Activated naive CD4-positive, alpha-beta T cell treated with anti-CD3 and anti-CD28 coated beads for 36 hours (primary cell): ENCODE measurements around the gene ABCC12. TPM values are rescaled to one million over a fixed set of nuclear protein-coding genes. Genes with fewer than 3 reads are reported as not detected.

Experiments used
- CTCF ChIA-PET: fragments of 350-600 bp; sonication (Branson Sonifier 250); formaldehyde crosslinking; loops from one replicate; lab custom pipeline; 2021; ENCODE audit warnings: antibody characterized with exemption; lab: Charles Lee
- DNase-seq: peaks from one replicate; pipeline ENCODE4 v3.0.0-alpha.2; 2020
- H3K27ac Mint-ChIP-seq: one replicate; pipeline ENCODE4 v1.8.0; 2021; ENCODE audit warnings: mild to moderate bottlenecking, mixed read lengths
- H3K27me3 Mint-ChIP-seq: one replicate; pipeline ENCODE4 v1.8.0; 2021; ENCODE audit warnings: low read depth, mixed read lengths
- H3K36me3 Mint-ChIP-seq: one replicate; pipeline ENCODE4 v1.8.0; 2021; ENCODE audit warnings: low read depth, mixed read lengths
- H3K4me1 Mint-ChIP-seq: one replicate; pipeline ENCODE4 v1.8.0; 2021; ENCODE audit warnings: low read depth, mixed read lengths
- H3K4me3 Mint-ChIP-seq: one replicate; pipeline ENCODE4 v1.8.0; 2021; ENCODE audit warnings: mild to moderate bottlenecking, moderate library complexity, mixed read lengths
- H3K9me3 Mint-ChIP-seq: one replicate; pipeline ENCODE4 v1.8.0; 2021; ENCODE audit warnings: mixed read lengths
- intact Hi-C: fragments of 100-400 bp; cut with micrococcal nuclease; formaldehyde crosslinking; loops from one replicate; pipeline ENCODE4 v1.15.1; 2023
- total RNA-seq, 2 experiments: library from RNA; stranded (reverse); gene quantifications; one replicate each; pipeline ENCODE4 v1.2.3, GENCODE V29; 2021

ABCC12 gene
- total RNA-seq, 2 experiments from 2014 or later = not detected

GRCh38 chr16:48125888-48126287 is 29.9 kb downstream of the ABCC12 start:
- Mint-ChIP-seq H3K27me3 (peaks cover 13% of the 10 kb centered on the region), H3K9me3 (no peaks in the 10 kb centered on the region), H3K4me3 (no peak overlapping the region), H3K27ac (no peak overlapping the region), H3K36me3 (no peaks in the 10 kb centered on the region), H3K4me1 (peaks cover 15% of the 10 kb centered on the region)
- CTCF ChIA-PET = interaction anchor here (0.5 to 0.8 kb wide), 2 partner anchors 32 to 362 kb away, joined by 3 read pairs; no protein-coding TSS in a partner anchor
- intact Hi-C loops = loop anchor here (10.0 kb wide), 1 partner anchor 551 kb away; no protein-coding TSS in a partner anchor
- no peak for DNase-seq

GRCh38 chr16:48124266-48124665 is 31.5 kb downstream of the ABCC12 start:
- CTCF ChIA-PET = interaction anchor here (0.7 to 1.3 kb wide), 2 partner anchors 31 to 33 kb away, joined by 3 to 7 read pairs; partner anchors contain the start of gene ABCC12
- no peak overlapping the region for H3K4me3 Mint-ChIP-seq
- no peaks in the 10 kb centered on the region for H3K9me3 Mint-ChIP-seq
- intact Hi-C loops = loop anchor here (10.0 kb wide), 1 partner anchor 549 kb away; no protein-coding TSS in a partner anchor
- H3K27ac Mint-ChIP-seq = no peak overlapping the region
- peaks cover 15% of the 10 kb centered on the region for H3K4me1 Mint-ChIP-seq
- DNase-seq = no peak
- peaks cover 13% of the 10 kb centered on the region for H3K27me3 Mint-ChIP-seq
- no peaks in the 10 kb centered on the region for H3K36me3 Mint-ChIP-seq

DNA sequence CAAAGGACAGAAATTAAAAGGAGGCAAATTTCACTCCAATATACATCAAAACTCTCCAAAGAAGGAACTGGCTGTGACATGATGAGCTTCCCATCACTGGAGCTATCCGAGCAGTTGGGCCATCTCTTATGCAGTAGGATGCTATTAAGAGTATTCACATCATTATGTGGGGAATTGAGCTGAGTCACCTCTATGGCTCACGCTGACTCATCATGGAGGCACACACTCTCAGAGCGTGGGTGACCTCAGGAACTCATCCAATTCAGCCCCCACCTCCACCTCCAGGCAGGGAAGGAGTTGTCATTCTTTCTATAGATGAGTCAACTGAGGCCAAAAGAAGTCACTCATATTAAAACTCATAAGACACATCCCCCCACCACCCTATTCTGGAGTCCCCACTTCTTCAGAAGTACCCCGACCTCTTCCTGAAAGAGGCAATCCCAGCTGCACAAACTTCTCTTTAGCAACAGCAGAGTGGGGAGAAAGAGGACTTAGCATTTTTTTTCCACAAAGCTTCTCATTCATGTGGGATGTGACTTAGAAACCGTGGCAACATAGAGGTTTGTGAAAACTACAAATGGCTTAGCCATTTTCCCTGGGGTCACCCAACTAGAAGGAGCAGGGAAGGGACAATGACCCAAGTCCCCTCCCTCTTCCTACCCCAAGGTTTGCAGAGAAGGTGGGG is 32.5 kb downstream of the ABCC12 start:
- Mint-ChIP-seq H3K4me1 (peaks cover 15% of the 10 kb centered on the region), H3K36me3 (no peaks in the 10 kb centered on the region), H3K27me3 (peaks cover 13% of the 10 kb centered on the region), H3K4me3 (no peak overlapping the region), H3K9me3 (no peaks in the 10 kb centered on the region), H3K27ac (no peak overlapping the region)
- intact Hi-C loops = loop anchor here (1.0 to 10.0 kb wide), 3 partner anchors 35 to 548 kb away; no protein-coding TSS in a partner anchor
- CTCF ChIA-PET = interaction anchor here (0.7 to 1.3 kb wide), 5 partner anchors 9 to 1239 kb away, joined by 3 to 7 read pairs (median 3); no protein-coding TSS in a partner anchor
- peak; percentile 74 for DNase-seq

- H3K4me3 Mint-ChIP-seq = no peak overlapping the region
- intact Hi-C loops = loop anchor here (10.0 kb wide), 1 partner anchor 546 kb away; no protein-coding TSS in a partner anchor
- H3K36me3 Mint-ChIP-seq = no peaks in the 10 kb centered on the region
- H3K27ac Mint-ChIP-seq = no peak overlapping the region
- H3K4me1 Mint-ChIP-seq = peaks cover 12% of the 10 kb centered on the region
- no peaks in the 10 kb centered on the region for H3K9me3 Mint-ChIP-seq
- CTCF ChIA-PET = interaction anchor here (0.6 kb wide), 1 partner anchor 45 kb away, joined by 3 read pairs; no protein-coding TSS in a partner anchor
- DNase-seq = no peak
- peaks cover 13% of the 10 kb centered on the region for H3K27me3 Mint-ChIP-seq
These were observed 34.5 kb downstream of the ABCC12 start for GRCh38 chr16:48121276-48121675.

DNA sequence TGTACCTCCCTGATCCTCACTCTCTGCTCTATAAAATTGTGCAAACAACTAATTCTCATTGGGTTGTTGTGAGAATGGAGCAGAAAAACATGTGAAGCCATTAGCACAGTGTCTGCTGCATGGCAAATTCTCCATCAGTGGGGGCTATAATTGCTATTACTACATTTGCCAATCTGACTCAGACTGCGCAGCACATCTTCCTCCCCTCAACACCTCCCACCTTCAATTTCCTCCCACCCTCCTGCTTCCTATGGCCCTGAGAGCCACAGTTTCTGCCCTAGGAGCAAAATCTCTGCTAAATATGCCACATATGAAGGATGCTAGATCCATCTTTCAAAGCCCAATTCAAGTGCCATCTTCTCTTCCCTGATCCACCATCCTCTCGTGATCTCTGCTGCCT is 37.0 kb downstream of the ABCC12 start:
- CTCF ChIA-PET = no interaction called here
- peaks cover 12% of the 10 kb centered on the region for H3K4me1 Mint-ChIP-seq
- no peak overlapping the region for H3K27ac Mint-ChIP-seq
- peaks cover 11% of the 10 kb centered on the region for H3K27me3 Mint-ChIP-seq
- H3K4me3 Mint-ChIP-seq = no peak overlapping the region
- H3K9me3 Mint-ChIP-seq = no peaks in the 10 kb centered on the region
- intact Hi-C loops = no loop called here
- no peaks in the 10 kb centered on the region for H3K36me3 Mint-ChIP-seq
- no peak for DNase-seq

DNA sequence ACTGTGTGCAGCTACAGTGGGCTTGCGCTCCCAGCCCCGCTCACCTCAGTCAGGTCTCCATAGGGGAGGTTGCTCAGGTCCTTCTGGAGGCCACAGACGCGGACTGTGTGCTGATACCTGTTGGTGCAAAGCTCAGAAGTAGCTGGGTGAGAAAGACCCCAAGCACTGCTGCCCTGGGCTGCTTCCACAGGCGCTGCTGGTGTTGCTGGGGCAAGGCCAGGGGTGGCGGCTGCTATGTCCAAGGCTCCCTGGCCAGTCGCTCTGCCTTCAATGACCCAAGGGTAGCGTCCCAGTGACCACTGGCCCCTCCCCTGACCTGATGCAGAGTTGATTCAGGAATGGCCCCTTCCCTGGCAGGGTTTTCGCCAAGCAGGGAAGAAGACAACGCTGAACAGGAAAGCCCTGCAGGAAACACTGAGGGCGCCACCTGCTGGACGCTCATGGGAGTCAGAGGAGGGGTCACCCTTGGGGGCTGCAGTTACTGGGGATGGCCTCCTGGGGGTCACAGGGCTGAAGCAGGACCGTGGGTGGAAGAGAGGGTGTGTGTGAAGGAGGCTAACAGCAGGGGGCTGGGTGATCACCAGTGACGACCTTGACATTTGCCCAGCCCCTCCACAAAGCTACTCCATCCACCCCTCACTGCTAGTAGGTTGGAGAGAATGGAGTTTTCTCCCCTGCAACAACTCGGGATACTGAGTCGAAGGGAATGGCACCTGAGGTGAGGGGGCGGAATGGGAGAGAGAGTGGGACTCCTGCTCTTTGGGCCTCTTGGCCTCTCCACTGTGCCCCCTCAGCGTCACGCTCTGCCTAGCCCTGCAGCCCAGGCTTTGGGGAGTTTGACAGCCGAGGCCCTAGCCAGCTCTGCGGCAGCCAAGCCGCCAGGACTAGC is 38.3 kb downstream of the ABCC12 start:
- H3K27ac Mint-ChIP-seq = no peak overlapping the region
- DNase-seq = peak; percentile 63
- H3K9me3 Mint-ChIP-seq = no peaks in the 10 kb centered on the region
- no peaks in the 10 kb centered on the region for H3K36me3 Mint-ChIP-seq
- H3K27me3 Mint-ChIP-seq = peaks cover 16% of the 10 kb centered on the region
- CTCF ChIA-PET = interaction anchor here (0.6 to 2.2 kb wide), 4 partner anchors 28 to 121 kb away, joined by 3 to 5 read pairs (median 4); no protein-coding TSS in a partner anchor
- no peak overlapping the region for H3K4me3 Mint-ChIP-seq
- peaks cover 2% of the 10 kb centered on the region for H3K4me1 Mint-ChIP-seq
- intact Hi-C loops = loop anchor here (1.0 kb wide), 1 partner anchor 975 kb away; no protein-coding TSS in a partner anchor

GRCh38 chr16:48115299-48115698 is 40.5 kb downstream of the ABCC12 start:
- Mint-ChIP-seq H3K9me3 (no peaks in the 10 kb centered on the region), H3K36me3 (no peaks in the 10 kb centered on the region), H3K27ac (no peak overlapping the region), H3K4me3 (no peak overlapping the region), H3K27me3 (peaks cover 17% of the 10 kb centered on the region), H3K4me1 (no peaks in the 10 kb centered on the region)
- intact Hi-C loops = no loop called here
- no peak for DNase-seq
- CTCF ChIA-PET = no interaction called here

GRCh38 chr16:48114410-48114809 is 41.4 kb downstream of the ABCC12 start:
- H3K4me3 Mint-ChIP-seq = no peak overlapping the region
- no peaks in the 10 kb centered on the region for H3K9me3 Mint-ChIP-seq
- H3K36me3 Mint-ChIP-seq = no peaks in the 10 kb centered on the region
- CTCF ChIA-PET = interaction anchor here (0.8 kb wide), 1 partner anchor 9 kb away, joined by 3 read pairs; no protein-coding TSS in a partner anchor
- no peak for DNase-seq
- intact Hi-C loops = no loop called here
- peaks cover 17% of the 10 kb centered on the region for H3K27me3 Mint-ChIP-seq
- H3K4me1 Mint-ChIP-seq = no peaks in the 10 kb centered on the region
- H3K27ac Mint-ChIP-seq = no peak overlapping the region

GRCh38 chr16:48113471-48113870 is 42.3 kb downstream of the ABCC12 start:
- Mint-ChIP-seq H3K9me3 (no peaks in the 10 kb centered on the region), H3K4me1 (no peaks in the 10 kb centered on the region), H3K4me3 (no peak overlapping the region), H3K36me3 (no peaks in the 10 kb centered on the region), H3K27ac (no peak overlapping the region), H3K27me3 (peaks cover 17% of the 10 kb centered on the region)
- intact Hi-C loops = no loop called here
- CTCF ChIA-PET = interaction anchor here (0.8 kb wide), 1 partner anchor 10 kb away, joined by 3 read pairs; no protein-coding TSS in a partner anchor
- DNase-seq = no peak

DNA sequence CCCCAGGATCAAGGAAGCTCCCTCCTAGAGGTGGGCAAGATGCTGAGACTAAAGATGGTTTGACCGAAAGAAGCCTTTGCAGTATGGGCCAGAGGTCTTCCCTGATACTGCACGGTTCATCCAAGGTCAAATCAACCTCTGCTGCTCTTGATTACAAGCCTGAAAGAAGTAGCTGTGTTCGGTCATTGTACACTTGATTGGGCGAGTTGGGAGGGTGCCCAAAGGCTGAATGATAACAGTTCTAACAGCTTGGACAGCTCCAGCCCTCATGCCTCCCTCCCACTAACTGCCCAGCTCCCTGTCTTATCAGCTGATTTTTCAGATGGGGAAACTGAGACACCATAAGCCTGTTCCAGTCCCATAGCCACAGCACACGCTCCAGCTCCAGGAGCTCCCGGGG is 42.8 kb downstream of the ABCC12 start:
- intact Hi-C loops = no loop called here
- no peaks in the 10 kb centered on the region for H3K9me3 Mint-ChIP-seq
- peaks cover 17% of the 10 kb centered on the region for H3K27me3 Mint-ChIP-seq
- CTCF ChIA-PET = interaction anchor here (1.4 kb wide), 1 partner anchor 51 kb away, joined by 3 read pairs; no protein-coding TSS in a partner anchor
- no peak overlapping the region for H3K4me3 Mint-ChIP-seq
- DNase-seq = no peak
- no peaks in the 10 kb centered on the region for H3K36me3 Mint-ChIP-seq
- no peaks in the 10 kb centered on the region for H3K4me1 Mint-ChIP-seq
- H3K27ac Mint-ChIP-seq = no peak overlapping the region

GRCh38 chr16:48112600-48112999 is 43.2 kb downstream of the ABCC12 start:
- CTCF ChIA-PET = interaction anchor here (0.6 to 1.4 kb wide), 2 partner anchors 52 to 565 kb away, joined by 3 read pairs; no protein-coding TSS in a partner anchor
- intact Hi-C loops = no loop called here
- no peak for DNase-seq
- H3K27ac Mint-ChIP-seq = no peak overlapping the region
- H3K4me1 Mint-ChIP-seq = no peaks in the 10 kb centered on the region
- no peaks in the 10 kb centered on the region for H3K36me3 Mint-ChIP-seq
- no peak overlapping the region for H3K4me3 Mint-ChIP-seq
- no peaks in the 10 kb centered on the region for H3K9me3 Mint-ChIP-seq
- peaks cover 17% of the 10 kb centered on the region for H3K27me3 Mint-ChIP-seq

GRCh38 chr16:48110982-48111381 is 44.8 kb downstream of the ABCC12 start:
- Mint-ChIP-seq H3K27ac (no peak overlapping the region), H3K27me3 (peaks cover 14% of the 10 kb centered on the region), H3K9me3 (no peaks in the 10 kb centered on the region), H3K36me3 (no peaks in the 10 kb centered on the region), H3K4me3 (no peak overlapping the region), H3K4me1 (no peaks in the 10 kb centered on the region)
- no peak for DNase-seq
- intact Hi-C loops = no loop called here
- CTCF ChIA-PET = no interaction called here
